K562 (cell line): ENCODE results near the gene PEX11B. TPM values are rescaled to one million over a fixed set of nuclear protein-coding genes. Genes with fewer than 3 reads are reported as not detected.

ENCODE experiments used
- CREB1 ChIP-seq, 2 experiments: sonication (generic) in 1 of 2; formaldehyde crosslinking in 1 of 2; IDR thresholded peaks; 2 replicates each; pipeline versions ENCODE4 v1.6.1 to v1.8.0; 2012 to 2022; ENCODE audit warnings: inconsistent platforms in 1 of 2, mild to moderate bottlenecking in 1 of 2, missing genetic modification reagents in 1 of 2, moderate library complexity in 1 of 2
- CREM ChIP-seq: IDR thresholded peaks from 2 replicates; pipeline ENCODE4 v1.6.1; 2014; ENCODE audit warnings: antibody characterized with exemption, low read depth
- DPF2 ChIP-seq: fragments of 450-650 bp; IDR thresholded peaks from 2 replicates; pipeline ENCODE4 v1.6.1; 2016
- EP400 ChIP-seq: fragments of 450-650 bp; IDR thresholded peaks from 2 replicates; pipeline ENCODE4 v1.6.1; 2017; ENCODE audit warnings: antibody characterized with exemption, mild to moderate bottlenecking, moderate library complexity
- FOXO4 ChIP-seq: fragments of 450-650 bp; formaldehyde crosslinking; IDR thresholded peaks from 2 replicates; pipeline ENCODE4 v1.4.0; 2020; ENCODE audit warnings: mild to moderate bottlenecking, moderate library complexity
- GABPB1 ChIP-seq: sonication (generic); formaldehyde crosslinking; IDR thresholded peaks from 2 replicates; pipeline ENCODE4 v1.8.0; 2022; ENCODE audit warnings: mild to moderate bottlenecking, missing genetic modification reagents
- HDAC2 ChIP-seq: fragments of 450-650 bp; IDR thresholded peaks from 2 replicates; pipeline ENCODE4 v1.6.1; 2016; ENCODE audit warnings: mild to moderate bottlenecking
- HNRNPL ChIP-seq: fragments of 200-400 bp; formaldehyde crosslinking; IDR thresholded peaks from 2 replicates; pipeline ENCODE4 v1.6.1; 2017; ENCODE audit warnings: low read depth, mild to moderate bottlenecking, low read length
- KDM2B ChIP-seq: fragments of 250-450 bp; sonication (Bioruptor Pico); IDR thresholded peaks from 2 replicates; pipeline ENCODE4 v1.8.0; 2021; ENCODE audit warnings: mild to moderate bottlenecking, moderate library complexity
- MEF2A ChIP-seq: IDR thresholded peaks from 2 replicates; pipeline ENCODE4 v1.6.1; 2011; ENCODE audit warnings: low read depth, mild to moderate bottlenecking, low read length, moderate library complexity; ENCODE audit not compliant: control insufficient read depth
- PBX2 ChIP-seq, 2 experiments: IDR thresholded peaks in 1 of 2; conservative IDR thresholded peaks in 1 of 2; 2 replicates each; pipeline ENCODE4 v1.6.1; 2016; ENCODE audit warnings: low read depth in 2 of 2, mild to moderate bottlenecking in 1 of 2, missing compliant biosample characterization in 1 of 2, missing genetic modification characterization in 1 of 2, moderate library complexity in 1 of 2
- RB1 ChIP-seq: fragments of 450-650 bp; IDR thresholded peaks from 2 replicates; pipeline ENCODE4 v1.6.1; 2017; ENCODE audit warnings: low read depth, mild to moderate bottlenecking
- RBBP5 ChIP-seq: fragments of 200-600 bp; sonication (generic); IDR thresholded peaks from 2 replicates; pipeline ENCODE4 v1.6.1; 2012; ENCODE audit warnings: borderline replicate concordance, mild to moderate bottlenecking, low read length, control low read depth, inconsistent platforms; ENCODE audit not compliant: insufficient read depth, poor library complexity, severe bottlenecking
- RFX7 ChIP-seq: fragments of 250-450 bp; sonication (Bioruptor Pico); IDR thresholded peaks from 2 replicates; pipeline ENCODE4 v1.5.1; 2021; ENCODE audit warnings: mild to moderate bottlenecking
- SIX5 ChIP-seq, 2 experiments: IDR thresholded peaks; 2 replicates each; pipeline ENCODE4 v1.6.1; 2011; ENCODE audit warnings: low read length in 2 of 2, borderline replicate concordance in 1 of 2, low read depth in 1 of 2, mild to moderate bottlenecking in 1 of 2, moderate library complexity in 1 of 2; ENCODE audit not compliant: insufficient read depth in 1 of 2
- SMARCB1 ChIP-seq: IDR thresholded peaks from 2 replicates; pipeline ENCODE4 v1.6.1; 2011; ENCODE audit warnings: improper control_type of control experiment, low read depth; ENCODE audit not compliant: insufficient read length
- THRB ChIP-seq: fragments of 450-650 bp; formaldehyde crosslinking; conservative IDR thresholded peaks from 2 replicates; pipeline ENCODE4 v1.4.0; 2022; ENCODE audit warnings: mild to moderate bottlenecking, missing genetic modification characterization
- ZBTB2 ChIP-seq: fragments of 450-650 bp; IDR thresholded peaks from 2 replicates; pipeline ENCODE4 v1.6.1; 2016; ENCODE audit warnings: antibody characterized with exemption
- ZNF584 ChIP-seq: fragments of 200-800 bp; sonication (Bioruptor generic); IDR thresholded peaks from 2 replicates; pipeline ENCODE4 v1.6.1; 2016; ENCODE audit warnings: low read depth, mild to moderate bottlenecking, missing genetic modification characterization, missing compliant biosample characterization
- polyA plus RNA-seq, 8 experiments: library from polyadenylated mRNA; depleted of rRNA in 4 of 8; stranded (reverse) in 5 of 8; unstranded in 3 of 8; fragments of >200 nt; fragmentation: Nextera tagmentation in 2 of 8; fragmentation: Illumina TruSeq in 1 of 8; extraction: Ambion mirVana in 2 of 8; extraction: Trizol in 1 of 8; gene quantifications; 2 replicates each; pipeline versions ENCODE4 v1.2.1 to v1.2.3, GENCODE V29; 2011 to 2014; ENCODE audit warnings: inconsistent platforms in 1 of 8, missing spikeins in 1 of 8
- total RNA-seq, 7 experiments: library from RNA; depleted of rRNA in 6 of 7; stranded (reverse); fragments of >200 nt in 6 of 7; fragmentation: Illumina TruSeq in 2 of 7; extraction: Trizol in 2 of 7; gene quantifications; 2 replicates each; pipeline versions ENCODE4 v1.2.1 to v1.2.3, GENCODE V29; 2011 to 2021; ENCODE audit warnings: low replicate concordance in 1 of 7

Gene PEX11B
- total and polyA plus RNA-seq, 9 of the 15 experiments (the other 6 are each of a cell fraction or from before 2014, with no cell fraction given), result 13.2 to 60.0 (median 21.7) TPM

GRCh38 chr1:145957443-145958319 lies 39.2 kb upstream of the PEX11B start, which contains the start of gene LIX1L (continued):
- TF ChIP-seq HDAC2 (0 out of 2 replicates have a peak, but pooled peaks have one; percentile 16), SIX5 (IDR thresholded peaks at IDR 0.05; ENCODE audit: borderline replicate concordance in 1 of 2, insufficient read depth in 1 of 2, low read depth in 1 of 2, low read length in 2 of 2) (no peak), CREB1 (IDR thresholded peaks at IDR 0.05) (no peak), CREB1 (CRISPR knock-in tag; IDR thresholded peaks at IDR 0.05) (0 out of 2 replicates have a peak, but pooled peaks have one; percentile 15), ZNF584 (CRISPR knock-in tag) (no peak), SMARCB1 (peak; percentile 37), DPF2 (0 out of 2 replicates have a peak, but pooled peaks have one; percentile 28), RB1 (peak; percentile 57; the same call in 1 of the 2 replicates), THRB (no peak), ZBTB2 (peak; percentile 66; the same call in 1 of the 2 replicates), HNRNPL (peak; percentile 88; the same call in 1 of the 2 replicates), EP400 (peak; percentile 36; the same call in 1 of the 2 replicates), FOXO4 (CRISPR knock-in tag) (no peak), CREM (peak; percentile 55; the same call in 1 of the 2 replicates), RFX7 (CRISPR knock-in tag) (no peak), GABPB1 (CRISPR knock-in tag) (0 out of 2 replicates have a peak, but pooled peaks have one; percentile 39), KDM2B (0 out of 2 replicates have a peak, but pooled peaks have one; percentile 24), RBBP5 (peak; percentile 71), MEF2A (no peak), PBX2 (CRISPR knock-in tag; IDR thresholded peaks at IDR 0.05; ENCODE audit: low read depth) (peak; percentile 92), PBX2 (tag; conservative IDR thresholded peaks at IDR 0.05; ENCODE audit: low read depth) (peak; percentile 98)
